H1 (cell line): ENCODE results near the gene ADCY2. TPM values are rescaled to one million over a fixed set of nuclear protein-coding genes. Genes with fewer than 3 reads are reported as not detected.

Experiments
- CEBPB ChIP-seq: IDR thresholded peaks from 2 replicates; pipeline ENCODE4 v1.6.1; 2012; ENCODE audit warnings: low read depth, low read length
- CHD1 ChIP-seq: IDR thresholded peaks from 2 replicates; pipeline ENCODE4 v1.6.1; 2012; ENCODE audit warnings: low read depth, low read length, improper control_type of control experiment
- CREB1 ChIP-seq: IDR thresholded peaks from 2 replicates; pipeline ENCODE4 v1.6.1; 2012; ENCODE audit warnings: inconsistent platforms
- JUND ChIP-seq: IDR thresholded peaks from 2 replicates; pipeline ENCODE4 v1.6.1; 2011; ENCODE audit warnings: mild to moderate bottlenecking, improper control_type of control experiment, low read length
- RFX5 ChIP-seq: IDR thresholded peaks from 2 replicates; pipeline ENCODE4 v1.6.1; 2011; ENCODE audit warnings: low read depth, low read length, improper control_type of control experiment, borderline replicate concordance
- SIX5 ChIP-seq: IDR thresholded peaks from 2 replicates; pipeline ENCODE4 v1.6.1; 2011; ENCODE audit warnings: mild to moderate bottlenecking, low read depth, low read length
- ZNF274 ChIP-seq: IDR thresholded peaks from 2 replicates; pipeline ENCODE4 v1.7.0; 2012; ENCODE audit warnings: low read length, borderline replicate concordance; ENCODE audit errors: extremely low read depth
- polyA plus RNA-seq, 7 experiments: library from polyadenylated mRNA; depleted of rRNA in 3 of 7; stranded (reverse) in 5 of 7; unstranded in 2 of 7; fragments of >200 nt in 5 of 7; fragments of 200-250 nt in 2 of 7; gene quantifications; 1 replicate in 5 of 7; 2 replicates in 1 of 7; 4 replicates in 1 of 7; pipeline versions ENCODE4 v1.2.1 to v1.2.3, GENCODE V29; 2011 to 2013; ENCODE audit warnings: missing spikeins in 2 of 7, mixed read lengths in 2 of 7
- total RNA-seq: library from RNA; stranded (reverse); fragmentation: NEBNext Ultra II Directional; extraction: Animal tissue kit (Norgen Biotek cat#: 25700); gene quantifications from 2 replicates; pipeline ENCODE4 v1.2.1, GENCODE V29; 2021
- TF ChIP-seq, protein P1 (sequence below): IDR thresholded peaks from 2 replicates; pipeline ENCODE4 v1.6.1; 2011; ENCODE audit warnings: low read length, improper control_type of control experiment

The ADCY2 gene
- total and polyA plus RNA-seq, 2 of the 8 experiments (the other 6 are each of a cell fraction or from before 2014, with no cell fraction given) = 35.8 to 122 TPM

DNA sequence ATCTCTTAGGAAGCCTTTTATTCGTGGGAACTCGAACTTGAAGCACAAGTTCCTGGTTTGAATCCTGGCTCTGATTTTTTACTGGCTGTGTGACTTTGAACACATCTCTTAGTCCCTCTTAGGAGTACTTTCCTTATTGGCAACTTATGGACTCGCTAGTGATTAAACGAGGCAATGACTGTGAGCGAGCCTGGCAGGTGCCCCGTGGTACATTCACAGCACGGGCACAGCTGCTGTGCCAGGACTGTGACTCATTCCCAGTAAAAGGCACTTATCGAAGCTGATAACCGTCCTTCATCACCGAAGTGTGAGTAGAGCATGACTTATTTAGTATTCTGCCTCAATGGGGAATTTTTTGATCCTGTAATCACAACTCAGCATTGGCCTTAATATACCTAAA lies 432.3 kb downstream of the ADCY2 start (continued):
- TF ChIP-seq, protein P1, sequence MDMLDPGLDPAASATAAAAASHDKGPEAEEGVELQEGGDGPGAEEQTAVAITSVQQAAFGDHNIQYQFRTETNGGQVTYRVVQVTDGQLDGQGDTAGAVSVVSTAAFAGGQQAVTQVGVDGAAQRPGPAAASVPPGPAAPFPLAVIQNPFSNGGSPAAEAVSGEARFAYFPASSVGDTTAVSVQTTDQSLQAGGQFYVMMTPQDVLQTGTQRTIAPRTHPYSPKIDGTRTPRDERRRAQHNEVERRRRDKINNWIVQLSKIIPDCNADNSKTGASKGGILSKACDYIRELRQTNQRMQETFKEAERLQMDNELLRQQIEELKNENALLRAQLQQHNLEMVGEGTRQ = no peak
- TF ChIP-seq CEBPB = no peak
- TF ChIP-seq ZNF274 = no peak
- no peak for TF ChIP-seq CREB1
- TF ChIP-seq RFX5 = no peak
- no peak for TF ChIP-seq SIX5
- no peak for TF ChIP-seq JUND
- no peak for TF ChIP-seq CHD1
- TF ChIP-seq, all 59 proteins: peak for 0
